GM18909 (cell line): ENCODE results near the gene TCF7.

Experiments used
- ATAC-seq: cut with Tn5 transposase; IDR thresholded peaks from one replicate; pipeline ENCODE4 v1.9.1; 2021; ENCODE audit warnings: mild to moderate bottlenecking; ENCODE audit not compliant: unreplicated experiment, poor library complexity

Gene TCF7

DNA sequence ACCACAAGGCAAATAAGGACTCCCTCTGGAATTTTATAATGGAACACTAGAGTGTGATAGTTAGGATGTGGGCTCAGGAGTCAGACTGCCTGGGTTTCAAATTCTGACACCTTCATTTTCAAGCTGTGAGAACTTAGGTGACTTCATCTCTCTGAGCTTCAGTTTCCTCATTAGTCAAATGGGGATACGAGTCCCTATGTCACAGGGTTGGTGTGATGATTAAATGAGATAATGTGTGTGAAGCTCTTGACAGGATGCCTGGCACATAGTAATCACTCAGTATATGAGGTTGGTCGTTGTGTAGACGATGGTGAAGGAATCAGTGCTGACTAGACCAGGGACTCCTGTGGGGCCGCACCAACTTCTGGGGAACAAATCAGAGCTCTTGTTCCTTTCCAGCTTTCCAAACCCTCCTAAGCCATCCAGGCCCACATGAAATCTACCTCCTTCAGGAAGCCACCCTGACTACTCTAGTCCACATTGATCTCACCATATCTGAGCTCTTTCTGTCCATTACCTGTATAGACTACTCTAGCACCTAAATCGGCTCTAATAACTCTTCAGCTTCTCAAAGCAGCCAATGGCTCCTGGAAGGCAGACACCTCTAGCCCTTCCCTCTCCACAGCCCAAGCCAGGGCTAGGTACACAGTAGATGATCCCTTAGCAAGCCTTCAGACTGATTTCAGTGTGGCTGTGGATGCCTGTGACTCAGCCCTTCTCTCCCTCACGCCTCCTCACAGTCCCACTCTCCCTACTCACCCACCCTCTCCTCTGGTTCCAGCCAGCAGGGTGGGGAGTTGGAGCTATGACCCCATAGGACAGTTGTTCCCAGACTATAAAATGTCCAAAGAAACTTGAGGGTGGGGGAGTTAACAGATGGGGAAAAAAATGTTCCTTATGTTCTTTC is 2.5 kb upstream of the TCF7 start:
- no peak for ATAC-seq

DNA sequence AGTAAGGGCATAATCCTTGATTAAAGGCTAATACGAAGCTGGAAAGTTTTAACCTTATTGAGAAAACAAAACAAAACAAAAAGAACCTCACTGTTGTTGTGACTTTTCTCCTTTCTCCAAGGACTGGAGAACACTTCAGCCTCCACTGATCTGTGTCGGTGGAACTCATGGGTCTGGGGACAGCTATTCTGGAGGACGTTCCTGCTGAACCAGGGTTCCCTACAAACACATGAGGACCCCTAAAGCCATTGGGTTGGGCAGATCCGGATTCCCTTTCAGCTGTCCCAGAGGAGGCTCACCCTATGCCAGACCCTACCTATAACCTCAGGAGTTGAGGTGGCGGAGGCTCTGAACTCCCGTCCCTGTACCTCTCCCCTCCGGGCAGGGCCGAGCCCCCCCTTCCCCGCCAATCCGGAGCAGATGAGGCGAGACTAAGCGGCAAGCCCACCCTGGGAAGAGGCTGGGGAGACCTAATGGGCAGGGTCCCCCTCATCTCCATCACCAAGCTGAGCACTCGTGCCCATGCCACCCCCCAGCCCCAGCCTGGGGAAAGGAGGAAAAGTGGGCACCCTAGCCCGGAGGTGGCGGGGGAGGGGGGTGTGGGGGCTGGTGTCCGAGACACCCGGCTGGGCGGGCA is 1.6 kb upstream of the TCF7 start:
- no peak for ATAC-seq

DNA sequence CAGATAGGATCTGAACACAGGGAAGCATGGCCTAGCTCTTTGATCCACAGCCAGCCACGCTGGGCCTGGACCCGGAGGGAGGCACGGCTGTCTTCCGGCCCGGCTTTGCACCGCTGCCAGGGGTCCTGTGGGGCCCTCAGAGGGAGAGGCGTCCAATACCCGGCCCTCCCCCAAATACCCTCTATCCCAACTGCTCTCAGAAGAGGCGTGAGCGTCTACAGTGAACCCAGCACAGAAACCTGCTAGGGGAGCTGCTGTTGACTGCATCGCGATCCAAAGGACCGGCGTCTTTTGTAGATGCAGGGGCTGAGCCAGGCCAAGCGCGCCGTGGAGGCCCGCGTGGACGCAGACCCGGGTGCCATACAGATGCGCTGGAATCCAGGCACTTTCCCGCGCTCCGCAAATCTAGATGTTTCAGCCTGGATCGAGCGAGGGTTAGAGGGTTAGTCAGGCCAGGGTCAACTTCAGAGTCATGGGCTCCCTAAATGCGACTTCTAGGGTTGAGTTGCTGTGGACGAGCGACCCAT is 1.1 kb upstream of the TCF7 start:
- no peak for ATAC-seq

DNA sequence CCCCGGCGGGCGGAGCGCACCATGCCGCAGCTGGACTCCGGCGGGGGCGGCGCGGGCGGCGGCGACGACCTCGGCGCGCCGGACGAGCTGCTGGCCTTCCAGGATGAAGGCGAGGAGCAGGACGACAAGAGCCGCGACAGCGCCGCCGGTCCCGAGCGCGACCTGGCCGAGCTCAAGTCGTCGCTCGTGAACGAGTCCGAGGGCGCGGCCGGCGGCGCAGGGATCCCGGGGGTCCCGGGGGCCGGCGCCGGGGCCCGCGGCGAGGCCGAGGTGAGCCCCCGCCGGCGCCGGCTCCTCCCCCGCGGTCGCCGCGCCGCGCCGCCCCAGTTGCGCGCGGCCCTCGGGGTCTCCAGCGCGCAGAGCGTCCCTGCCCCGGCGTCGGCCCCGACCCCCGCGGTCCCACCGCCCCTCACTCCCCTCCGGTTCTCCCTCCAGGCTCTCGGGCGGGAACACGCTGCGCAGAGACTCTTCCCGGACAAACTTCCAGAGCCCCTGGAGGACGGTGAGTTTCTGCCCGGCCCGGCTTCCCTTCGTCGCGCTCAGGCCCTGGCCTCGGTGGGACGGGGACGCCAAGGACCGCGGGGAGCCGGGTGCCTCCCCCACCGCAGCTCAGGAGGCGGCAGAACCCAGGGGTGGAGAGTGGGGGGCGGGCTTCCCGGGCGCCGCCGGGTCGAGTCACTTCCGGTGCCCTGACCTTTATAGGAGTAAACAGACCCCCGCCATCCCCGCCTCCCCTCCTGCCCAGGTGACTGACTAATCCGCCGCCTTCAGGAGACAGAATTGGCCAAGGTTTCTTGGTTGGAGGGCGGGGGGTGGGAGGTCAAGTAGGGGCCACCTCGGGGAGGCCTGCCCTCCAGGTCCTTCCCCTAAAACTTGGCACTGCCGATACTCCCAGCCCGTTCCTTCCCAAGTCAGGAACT is 665 bp downstream of the TCF7 start:
- peak; percentile 1 for ATAC-seq

DNA sequence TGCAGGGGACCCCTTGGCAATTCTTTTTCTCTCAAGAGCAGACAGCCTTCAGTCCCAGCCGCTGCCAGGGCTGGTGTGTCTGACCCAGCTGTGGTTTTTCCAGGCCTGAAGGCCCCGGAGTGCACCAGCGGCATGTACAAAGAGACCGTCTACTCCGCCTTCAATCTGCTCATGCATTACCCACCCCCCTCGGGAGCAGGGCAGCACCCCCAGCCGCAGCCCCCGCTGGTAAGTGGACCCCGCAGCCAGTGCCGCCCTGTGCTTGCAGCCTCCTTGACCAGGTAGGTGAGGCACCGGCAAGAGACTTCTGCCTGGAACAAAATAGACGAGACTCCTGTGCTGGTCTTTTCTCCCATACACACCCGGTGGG is 1.3 kb downstream of the TCF7 start:
- no peak for ATAC-seq

DNA sequence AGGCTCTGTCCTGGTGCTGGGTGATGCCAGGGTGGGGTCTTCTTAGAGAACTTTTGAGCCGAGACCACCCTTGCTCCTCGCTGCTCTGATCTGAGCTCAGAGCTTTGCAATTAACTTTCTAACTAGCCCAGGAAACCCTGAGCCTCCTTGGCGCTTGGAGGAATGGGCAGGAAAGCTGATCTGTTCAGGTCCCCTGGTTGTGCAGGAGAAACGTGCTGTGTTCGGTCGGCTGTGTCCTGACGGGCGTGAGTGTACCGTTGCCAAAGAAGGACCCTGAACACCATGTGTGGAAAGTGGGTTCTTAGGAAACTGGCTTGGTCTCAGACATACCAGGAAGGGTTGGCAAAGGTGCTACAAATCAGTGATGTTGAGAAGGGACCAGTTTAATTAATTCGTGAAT is 1.8 kb downstream of the TCF7 start:
- no peak for ATAC-seq

DNA sequence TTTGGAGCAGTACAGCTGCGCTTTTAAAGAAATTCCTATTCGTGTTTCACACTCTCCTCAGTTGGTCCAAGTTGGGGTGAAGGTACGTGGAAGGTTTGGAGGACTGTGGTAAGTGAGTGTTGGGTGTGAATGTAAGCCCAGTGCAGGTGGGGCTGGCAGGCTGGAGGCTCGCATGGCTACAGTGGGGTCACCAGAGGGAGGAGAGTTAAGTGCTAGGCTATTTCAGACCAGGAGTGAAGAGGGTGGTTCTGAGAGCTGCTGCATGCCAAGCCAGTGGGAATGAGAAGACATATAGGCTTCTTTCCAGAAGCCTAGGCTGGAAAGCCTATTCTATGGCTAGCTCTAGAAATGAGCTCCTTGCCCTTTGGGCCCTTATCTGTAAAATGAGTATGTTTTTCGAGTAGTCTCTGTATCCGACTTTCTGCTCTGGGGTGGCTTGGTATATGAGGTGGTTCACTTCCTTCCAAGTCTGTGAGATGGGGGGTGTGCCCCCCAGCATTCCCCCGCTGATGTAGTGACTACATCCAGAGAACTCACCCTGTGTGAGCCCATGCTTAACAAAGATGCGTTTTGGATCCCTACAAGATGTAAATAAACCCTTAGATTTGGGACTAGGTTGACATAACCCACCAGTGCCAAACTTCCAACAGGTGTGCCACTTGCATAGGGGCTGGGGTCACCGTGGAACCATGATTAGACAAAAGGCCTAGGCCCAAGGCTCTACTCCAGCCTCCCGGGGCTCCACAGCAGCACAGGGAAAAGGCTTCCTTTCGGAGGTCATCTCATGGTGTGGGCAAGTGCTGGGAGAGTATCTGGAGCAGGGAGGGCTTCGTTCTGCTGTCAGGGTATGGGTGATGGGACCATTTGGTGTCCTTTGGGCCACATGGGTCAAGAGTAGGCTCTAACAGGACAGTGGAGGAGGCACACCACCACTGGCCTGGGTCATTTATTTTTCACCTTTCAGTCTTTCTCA is 2.6 kb downstream of the TCF7 start:
- ATAC-seq = no peak

DNA sequence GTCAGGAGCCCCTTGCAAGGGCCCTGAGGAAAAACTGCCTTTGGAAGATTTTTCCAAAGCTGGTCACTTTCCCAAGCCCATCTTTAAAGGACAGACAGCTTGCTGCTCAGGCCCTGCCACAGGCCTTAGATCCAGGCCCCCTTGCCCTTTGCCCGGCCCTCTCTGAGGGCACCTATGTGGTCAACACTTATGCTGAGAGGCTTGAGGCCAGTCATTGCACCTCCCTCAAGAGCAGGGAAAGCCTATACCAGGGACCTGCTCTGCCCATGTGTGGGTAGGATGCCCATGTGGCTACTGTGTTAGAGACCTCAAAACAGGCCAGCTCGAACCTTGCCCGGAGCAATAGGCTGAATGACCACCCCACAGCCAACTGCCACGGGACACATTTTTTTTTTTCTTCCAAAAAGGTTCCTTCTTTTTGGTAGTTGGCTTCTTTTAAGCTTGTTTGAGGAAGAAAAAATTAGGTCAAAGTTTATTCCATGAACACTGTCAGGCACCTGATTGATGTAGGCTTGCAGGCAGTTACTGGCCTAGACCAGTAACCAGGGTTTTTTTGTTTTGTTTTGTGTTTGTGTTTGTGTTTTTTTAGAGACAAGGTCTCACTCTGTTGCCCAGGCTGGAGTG is 3.8 kb downstream of the TCF7 start:
- no peak for ATAC-seq

DNA sequence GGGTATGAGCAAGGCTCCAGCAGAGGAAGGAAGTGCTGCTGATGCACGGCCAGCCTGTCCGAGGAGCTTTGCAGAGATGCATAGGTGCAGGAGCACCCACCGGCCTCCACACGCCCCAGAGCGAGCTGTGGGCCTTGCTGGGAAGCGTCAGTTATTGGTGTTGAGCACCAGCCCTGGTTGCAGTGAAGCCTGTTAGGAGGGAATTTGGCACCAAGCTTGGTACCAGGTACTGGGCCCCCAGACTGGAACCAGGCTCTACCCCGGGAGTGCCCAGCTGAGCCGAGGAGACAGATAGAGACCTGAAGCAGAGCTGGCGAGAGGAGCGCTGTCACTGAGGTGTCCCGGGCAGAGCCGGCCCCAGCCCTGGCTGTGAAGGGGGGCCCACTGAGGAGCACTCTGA is 5.2 kb downstream of the TCF7 start:
- no peak for ATAC-seq

DNA sequence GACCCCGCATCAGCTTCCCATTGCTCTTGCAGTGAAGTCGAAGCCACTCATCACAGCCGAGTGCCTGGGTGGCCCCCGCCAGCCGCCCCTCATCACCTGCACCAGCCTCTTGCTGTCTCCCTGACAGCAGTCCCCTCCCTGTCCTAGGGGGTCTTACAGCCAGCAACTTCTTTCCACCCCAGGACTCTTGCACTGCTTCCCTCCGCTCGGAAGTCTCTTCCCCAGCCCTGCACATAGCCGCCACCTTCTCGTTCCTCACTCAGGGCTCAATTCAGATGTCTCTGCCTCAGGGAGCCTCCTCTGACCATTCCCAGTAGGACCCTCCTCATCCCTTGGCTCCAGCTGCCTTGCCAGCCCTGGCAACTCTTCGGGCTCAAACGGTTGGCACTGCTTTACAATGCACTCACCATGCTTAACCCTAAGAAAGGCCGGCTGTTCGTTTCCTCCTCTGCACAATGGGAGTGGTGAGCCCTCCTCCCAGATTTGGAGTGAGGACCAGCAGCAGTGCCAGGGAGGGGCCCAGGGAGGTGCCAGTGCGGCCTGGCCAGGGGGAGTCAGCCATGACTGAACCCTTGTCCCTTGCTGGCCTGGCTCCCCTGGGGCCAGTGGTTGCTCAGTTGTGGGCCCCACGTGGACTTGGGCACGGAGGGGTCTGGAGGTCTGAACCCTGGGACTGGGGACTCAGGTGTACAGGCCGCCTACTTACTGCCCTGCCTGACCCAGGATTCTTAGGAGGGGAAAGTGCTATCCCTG is 6.1 kb downstream of the TCF7 start:
- no peak for ATAC-seq

DNA sequence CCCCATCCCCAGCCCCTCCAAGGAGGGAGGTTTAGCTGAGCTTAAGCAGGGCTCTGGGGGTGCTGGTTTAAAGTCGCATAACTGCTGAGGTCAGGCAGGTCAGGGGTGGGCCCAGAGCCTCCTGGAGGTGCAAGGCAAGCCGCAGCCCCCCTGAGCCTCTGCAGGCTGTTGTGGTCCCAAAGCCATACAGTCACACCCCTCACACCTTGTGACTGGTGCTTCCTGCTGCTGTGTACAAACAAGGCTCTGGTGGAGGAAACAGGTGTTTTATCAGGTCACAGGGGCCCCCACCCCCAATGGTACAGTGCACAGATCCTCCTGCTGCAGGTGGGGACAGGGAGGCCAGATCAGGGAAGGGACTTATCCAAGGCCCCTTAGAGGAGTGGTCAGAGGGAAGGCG is 8.0 kb downstream of the TCF7 start:
- ATAC-seq = no peak

DNA sequence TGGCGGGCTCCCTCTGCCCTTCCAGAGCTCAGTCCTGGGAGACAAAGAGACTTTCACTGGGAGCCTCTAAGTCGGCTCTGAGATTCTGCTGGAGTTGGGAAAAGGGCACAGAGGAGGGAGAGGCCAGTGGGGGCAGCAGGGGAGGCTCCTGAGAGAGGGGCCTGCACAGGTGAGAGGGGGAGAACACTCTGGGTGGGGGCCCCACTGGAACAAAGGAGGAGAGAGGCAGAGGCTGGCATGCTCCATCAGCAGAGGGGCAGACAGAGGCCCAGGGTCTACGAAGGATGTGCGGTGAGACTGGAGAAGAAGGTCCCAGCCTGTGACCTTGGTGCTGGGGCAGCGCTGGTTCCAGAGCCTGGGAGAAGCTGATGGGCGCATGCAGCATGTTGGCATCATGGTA is 8.9 kb downstream of the TCF7 start:
- ATAC-seq = no peak

DNA sequence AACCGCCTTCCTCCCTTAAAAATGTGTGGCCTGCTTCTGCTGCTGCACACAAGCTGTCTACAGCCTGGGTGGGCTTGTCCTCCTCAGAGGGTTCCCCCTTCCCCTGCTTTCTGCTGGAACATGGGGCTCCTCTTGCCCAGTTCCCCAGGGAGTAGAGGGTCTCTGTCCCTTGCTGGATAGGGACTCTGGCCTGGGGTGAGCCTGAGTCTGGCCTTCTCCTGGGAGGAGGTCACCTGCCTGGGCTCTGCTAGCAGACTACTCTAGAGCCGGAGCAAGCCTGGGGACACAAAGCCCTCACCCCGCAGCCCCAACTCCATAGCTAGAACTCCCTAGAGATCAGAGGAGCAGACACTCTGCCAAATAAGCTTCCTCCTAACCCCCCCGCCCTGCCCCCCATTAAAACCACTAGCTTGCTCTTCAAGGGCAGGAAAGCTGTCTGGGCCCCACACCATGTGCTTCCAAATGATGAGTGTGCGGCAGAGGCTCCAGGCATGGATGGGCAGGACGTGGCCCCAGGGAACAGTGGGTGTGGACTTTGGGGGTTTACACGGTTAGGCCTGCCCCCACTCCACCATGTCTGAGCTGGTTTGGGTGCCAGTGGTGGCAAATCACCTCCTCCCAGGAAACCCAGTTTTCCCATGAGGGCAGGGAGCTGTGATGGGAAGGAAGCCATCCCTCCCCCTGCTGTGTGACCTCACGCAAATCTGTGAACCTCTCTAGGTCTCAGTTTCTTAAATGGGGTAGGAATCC is 10.0 kb downstream of the TCF7 start:
- no peak for ATAC-seq

DNA sequence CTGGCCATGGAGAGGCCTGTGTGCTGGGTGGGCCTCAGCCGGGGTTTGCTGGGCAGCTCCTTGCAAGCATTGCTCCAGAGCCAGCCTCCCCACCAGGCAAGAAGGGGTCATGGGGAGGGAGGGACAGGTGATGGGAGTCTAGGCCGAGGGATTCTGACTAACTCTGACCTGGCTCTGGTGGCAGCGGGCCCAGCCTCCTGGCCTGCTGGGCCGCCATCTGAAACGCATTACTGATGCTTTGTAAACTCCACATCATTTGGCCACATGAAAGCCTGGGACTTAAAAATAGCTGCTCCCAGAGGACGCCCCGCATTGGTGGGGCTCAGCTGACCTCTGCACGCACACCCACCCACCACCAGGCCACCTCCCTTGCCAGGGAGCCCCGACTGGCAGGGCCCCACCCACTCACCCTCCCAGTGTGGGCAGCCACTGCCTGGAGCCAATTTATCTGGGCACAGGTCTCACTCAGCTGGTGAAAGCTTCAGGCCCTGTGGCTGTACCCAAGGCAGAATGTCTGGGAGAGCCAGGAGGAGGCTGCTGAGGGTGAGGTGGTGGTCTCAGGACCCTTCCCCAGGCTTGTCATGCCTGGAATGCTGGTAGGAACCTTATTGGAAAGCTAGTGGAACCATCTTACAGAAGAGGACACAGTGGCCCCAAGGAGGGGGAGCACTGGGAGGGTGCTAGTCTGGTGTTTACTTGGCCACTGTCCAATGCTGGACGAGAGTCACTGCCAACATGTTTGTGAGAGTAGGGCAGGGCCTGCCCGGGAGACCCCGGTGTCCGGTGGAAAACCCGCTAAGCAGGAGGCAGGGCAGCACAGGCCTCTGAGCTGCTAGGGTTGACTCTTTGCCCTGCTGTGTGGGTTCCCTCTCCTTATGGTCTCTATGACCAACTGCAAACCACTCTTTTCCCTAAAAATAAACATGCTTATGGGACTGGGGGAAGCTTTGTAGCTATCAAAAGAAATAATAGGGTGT is 10.8 kb downstream of the TCF7 start:
- no peak for ATAC-seq

DNA sequence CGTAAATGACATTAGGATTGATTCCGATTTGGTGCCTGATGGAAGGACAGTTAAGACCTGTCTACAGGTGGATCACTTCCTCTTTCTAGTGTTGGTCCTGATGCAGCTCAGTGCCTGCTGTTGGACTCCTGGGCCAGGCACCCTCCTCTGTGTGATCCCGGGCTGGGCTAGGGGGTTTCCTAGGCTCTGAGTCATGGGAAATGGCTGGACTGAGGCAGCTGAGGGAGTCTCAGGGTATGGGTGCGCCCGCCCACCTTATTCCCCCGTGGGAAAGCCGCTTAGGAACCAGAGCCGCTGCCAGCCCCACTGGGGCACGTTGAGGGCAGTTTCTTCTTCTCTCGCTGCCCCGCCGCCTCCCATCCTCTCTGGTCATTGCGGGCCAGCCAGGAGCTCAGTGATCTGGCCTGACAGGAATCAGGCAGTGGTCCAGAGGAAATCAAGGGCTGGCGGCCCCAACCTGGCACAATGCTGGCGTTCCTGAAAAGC is 12.9 kb downstream of the TCF7 start:
- ATAC-seq = no peak

DNA sequence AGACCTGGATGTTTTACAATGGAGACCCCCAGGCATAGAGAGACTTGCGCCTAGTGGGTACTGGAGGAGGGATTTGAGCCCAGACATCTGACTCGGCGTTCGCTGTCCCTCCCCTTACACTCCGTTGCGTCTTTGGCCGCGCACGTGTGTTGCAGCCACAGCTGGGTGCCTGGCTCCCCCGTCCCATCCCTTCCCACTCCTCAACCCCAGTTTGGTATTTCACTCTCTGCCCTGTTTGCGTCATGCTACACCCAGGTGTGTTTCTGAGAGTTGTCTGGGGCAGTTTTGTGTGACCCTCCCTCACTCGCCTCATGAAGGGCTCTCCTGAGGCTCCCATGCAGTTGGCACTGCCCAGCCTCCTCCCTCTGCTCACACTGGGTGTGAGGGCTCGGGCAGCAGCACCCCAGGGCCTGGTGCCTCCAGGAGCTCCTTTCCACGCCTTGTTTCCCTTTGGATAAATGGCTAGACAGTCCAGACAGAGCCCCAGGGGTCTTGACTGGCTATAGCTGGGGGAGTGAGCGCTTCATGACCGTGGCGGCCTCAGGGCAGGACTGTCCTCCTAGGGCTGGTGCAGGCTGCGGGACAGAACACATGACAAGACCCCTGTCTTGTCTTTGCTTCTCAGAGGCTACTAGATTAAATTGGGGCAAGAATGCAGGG is 13.6 kb downstream of the TCF7 start:
- no peak for ATAC-seq
